Smooth muscle cell of the pulmonary artery (primary cell): Measurements from ENCODE around the gene FRMD8. TPM values are rescaled to one million over a fixed set of nuclear protein-coding genes. Genes with fewer than 3 reads are reported as not detected.

Experiments used
- total RNA-seq: library from RNA; depleted of rRNA; stranded (reverse); fragments of >200 nt; gene quantifications from 2 replicates; pipeline ENCODE4 v1.2.3, GENCODE V29; 2014

The FRMD8 gene, protein sequence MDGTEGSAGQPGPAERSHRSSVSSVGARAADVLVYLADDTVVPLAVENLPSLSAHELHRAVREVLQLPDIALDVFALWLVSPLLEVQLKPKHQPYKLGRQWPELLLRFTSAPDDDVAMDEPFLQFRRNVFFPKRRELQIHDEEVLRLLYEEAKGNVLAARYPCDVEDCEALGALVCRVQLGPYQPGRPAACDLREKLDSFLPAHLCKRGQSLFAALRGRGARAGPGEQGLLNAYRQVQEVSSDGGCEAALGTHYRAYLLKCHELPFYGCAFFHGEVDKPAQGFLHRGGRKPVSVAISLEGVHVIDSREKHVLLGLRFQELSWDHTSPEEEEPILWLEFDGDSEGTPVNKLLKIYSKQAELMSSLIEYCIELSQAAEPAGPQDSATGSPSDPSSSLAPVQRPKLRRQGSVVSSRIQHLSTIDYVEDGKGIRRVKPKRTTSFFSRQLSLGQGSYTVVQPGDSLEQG
- total RNA-seq, result 32.6 and 47.5 TPM in 2 replicates

GRCh38 chr11:65386307-65387140 lies at the start of gene FRMD8:
FRMD8 (plus strand) TSS chr11:65386637; CDS start chr11:65387037, 400 bp downstream.

GRCh38 chr11:65354265-65355012 lies 32.0 kb upstream of the FRMD8 start, which contains the start of gene TIGD3:
TIGD3 (plus strand) TSS chr11:65354751; CDS start chr11:65355809, 1,058 bp downstream.

DNA sequence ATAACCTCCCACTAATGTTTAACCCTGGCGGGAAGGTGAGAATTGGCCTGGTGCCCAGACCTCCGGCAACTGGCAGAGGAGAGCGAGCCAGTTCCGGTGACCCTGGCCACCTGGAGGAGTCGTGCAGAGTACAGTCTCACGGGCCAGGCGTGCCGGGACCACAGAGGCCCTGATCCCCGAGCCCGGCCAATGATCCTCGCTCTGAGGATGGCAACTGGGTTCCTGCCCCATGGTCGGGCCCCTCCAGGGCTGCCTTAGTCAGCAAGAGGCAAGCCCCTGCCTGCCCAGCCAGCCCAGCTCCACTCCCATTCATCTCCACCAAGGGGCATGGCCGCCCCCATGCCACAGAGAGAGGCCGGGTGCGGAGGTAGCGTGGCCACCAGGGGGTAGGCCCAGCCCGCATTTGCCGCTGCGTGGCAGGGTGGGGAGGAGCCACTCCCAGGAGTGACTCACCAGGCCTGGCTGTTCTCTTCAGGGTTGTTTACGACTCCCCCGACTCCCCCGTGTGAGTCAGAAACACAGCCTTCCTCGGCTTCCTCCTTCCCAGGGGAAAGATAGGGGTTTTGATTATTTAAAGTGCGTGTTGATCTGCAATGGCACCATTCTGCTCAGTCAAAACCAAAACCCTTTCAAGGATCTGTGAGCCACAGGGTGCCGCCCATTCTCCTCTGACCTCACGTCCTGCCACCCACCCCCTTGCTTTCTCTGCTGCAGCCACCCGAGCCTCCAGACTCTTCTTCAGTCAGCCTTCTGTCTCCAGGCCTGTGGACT lies 4.2 kb upstream of the FRMD8 start, which contains the start of gene SLC25A45:
TSS of gene SLC25A45 (minus strand) at position 614 of the 771 bp plus-strand sequence. CDS start 695 bp downstream, outside the sequence.

DNA sequence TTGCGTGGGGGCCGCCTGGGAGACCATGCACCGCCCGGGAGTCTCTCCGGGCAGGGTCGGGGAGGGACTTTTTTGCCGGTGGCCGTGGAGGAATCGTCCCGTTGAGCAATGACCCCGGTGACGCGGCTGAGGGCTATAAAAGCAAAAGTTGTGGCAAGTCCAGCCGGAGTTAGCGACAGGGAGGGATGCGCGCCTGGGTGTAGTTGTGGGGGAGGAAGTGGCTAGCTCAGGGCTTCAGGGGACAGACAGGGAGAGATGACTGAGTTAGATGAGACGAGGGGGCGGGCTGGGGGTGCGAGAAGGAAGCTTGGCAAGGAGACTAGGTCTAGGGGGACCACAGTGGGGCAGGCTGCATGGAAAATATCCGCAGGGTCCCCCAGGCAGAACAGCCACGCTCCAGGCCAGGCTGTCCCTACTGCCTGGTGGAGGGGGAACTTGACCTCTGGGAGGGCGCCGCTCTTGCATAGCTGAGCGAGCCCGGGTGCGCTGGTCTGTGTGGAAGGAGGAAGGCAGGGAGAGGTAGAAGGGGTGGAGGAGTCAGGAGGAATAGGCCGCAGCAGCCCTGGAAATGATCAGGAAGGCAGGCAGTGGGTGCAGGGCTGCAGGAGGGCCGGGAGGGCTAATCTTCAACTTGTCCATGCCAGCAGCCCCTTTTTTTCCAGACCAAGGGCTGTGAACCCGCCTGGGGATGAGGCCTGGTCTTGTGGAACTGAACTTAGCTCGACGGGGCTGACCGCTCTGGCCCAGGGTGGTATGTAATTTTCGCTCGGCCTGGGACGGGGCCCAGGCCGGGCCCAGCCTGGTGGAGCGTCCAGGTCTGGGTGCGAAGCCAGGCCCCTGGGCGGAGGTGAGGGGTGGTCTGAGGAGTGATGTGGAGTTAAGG lies 36.4 kb downstream of the FRMD8 start, which contains the start of gene NEAT1:
TSS of gene NEAT1 (plus strand) at position 166 of the 883 bp plus-strand sequence.

Other genes with a start within 250 kb of the FRMD8 start
- gene SPDYC, start 216.4 kb upstream of the FRMD8 start, total RNA-seq, result not detected in 2 replicates
- 155 and 188 TPM in 2 replicates for gene CAPN1, start 204.7 kb upstream of the FRMD8 start, total RNA-seq
- 2.5 and 4.4 TPM in 2 replicates for gene POLA2, start 124.7 kb upstream of the FRMD8 start, total RNA-seq
- 15.8 and 19.8 TPM in 2 replicates for gene CDC42EP2, start 71.8 kb upstream of the FRMD8 start, total RNA-seq
- 33.1 and 33.4 TPM in 2 replicates for gene DPF2, start 52.8 kb upstream of the FRMD8 start, total RNA-seq
- 0.07 and 0.13 TPM in 2 replicates for gene TIGD3, start 31.9 kb upstream of the FRMD8 start, total RNA-seq
- gene SLC25A45, start 4.0 kb upstream of the FRMD8 start, total RNA-seq, result 2.8 and 3.1 TPM in 2 replicates
- 311 and 515 TPM in 2 replicates for gene NEAT1, start 36.2 kb downstream of the FRMD8 start, total RNA-seq
- 10,790 and 14,969 TPM in 2 replicates for gene MALAT1, start 112.4 kb downstream of the FRMD8 start, total RNA-seq
- gene SCYL1, start 138.4 kb downstream of the FRMD8 start, total RNA-seq, result 97.8 and 105 TPM in 2 replicates
- gene LTBP3, start 171.7 kb downstream of the FRMD8 start, total RNA-seq, result 138 and 166 TPM in 2 replicates
- 31.5 and 37.9 TPM in 2 replicates for gene ZNRD2, start 183.8 kb downstream of the FRMD8 start, total RNA-seq
- 23.5 and 41.3 TPM in 2 replicates for gene FAM89B, start 185.9 kb downstream of the FRMD8 start, total RNA-seq
- 97.6 and 153 TPM in 2 replicates for gene EHBP1L1, start 189.4 kb downstream of the FRMD8 start, total RNA-seq
- 0.07 and 0.10 TPM in 2 replicates for gene KCNK7, start 209.2 kb downstream of the FRMD8 start, total RNA-seq
- gene MAP3K11, start 227.6 kb downstream of the FRMD8 start, total RNA-seq, result 21.7 and 32.6 TPM in 2 replicates
- 24.2 and 36.9 TPM in 2 replicates for gene PCNX3, start 229.1 kb downstream of the FRMD8 start, total RNA-seq